ENCODE measurements around the gene CSK.

CSK gene

DNA sequence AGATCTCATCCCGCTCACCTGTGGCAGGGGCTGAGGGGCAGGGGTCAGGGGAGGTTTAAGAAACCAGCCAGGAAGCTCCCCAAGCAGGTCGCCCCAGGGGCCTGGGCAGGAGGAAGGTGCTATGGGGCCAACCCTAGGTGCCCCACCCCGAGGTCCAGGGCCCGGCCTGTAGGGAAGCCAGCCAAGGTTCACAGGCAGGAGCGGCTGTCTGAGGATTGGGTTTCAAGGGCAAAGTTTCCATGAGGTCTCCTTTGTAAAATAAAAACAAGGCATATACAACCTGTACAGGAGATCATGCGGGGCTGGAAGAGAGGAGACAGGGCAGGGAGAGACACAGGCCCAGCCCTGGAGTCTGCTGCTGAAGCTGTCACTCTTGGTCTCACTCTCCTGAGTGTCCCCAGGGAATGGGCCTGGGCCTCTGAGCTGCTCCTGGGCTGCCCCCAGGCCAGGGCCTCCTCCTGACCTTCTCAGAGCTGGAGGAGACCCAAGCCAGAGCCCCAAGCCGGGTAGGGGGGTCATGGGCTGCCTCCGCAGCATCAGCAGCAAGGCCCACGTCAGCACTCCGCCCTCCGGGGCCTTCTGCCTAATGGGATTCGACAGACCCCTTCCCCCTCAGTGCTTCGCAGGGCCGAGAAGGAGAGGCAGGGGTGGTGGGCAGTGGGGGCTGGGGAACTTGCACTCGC, 50.1 kb downstream of the CSK start:
- DNase-seq (ENCODE audit: low read depth): no peak
- H3K4me3 ChIP-seq (ENCODE audit: low read depth, low read length): no peak overlapping the region
- TF ChIP-seq, protein P1, sequence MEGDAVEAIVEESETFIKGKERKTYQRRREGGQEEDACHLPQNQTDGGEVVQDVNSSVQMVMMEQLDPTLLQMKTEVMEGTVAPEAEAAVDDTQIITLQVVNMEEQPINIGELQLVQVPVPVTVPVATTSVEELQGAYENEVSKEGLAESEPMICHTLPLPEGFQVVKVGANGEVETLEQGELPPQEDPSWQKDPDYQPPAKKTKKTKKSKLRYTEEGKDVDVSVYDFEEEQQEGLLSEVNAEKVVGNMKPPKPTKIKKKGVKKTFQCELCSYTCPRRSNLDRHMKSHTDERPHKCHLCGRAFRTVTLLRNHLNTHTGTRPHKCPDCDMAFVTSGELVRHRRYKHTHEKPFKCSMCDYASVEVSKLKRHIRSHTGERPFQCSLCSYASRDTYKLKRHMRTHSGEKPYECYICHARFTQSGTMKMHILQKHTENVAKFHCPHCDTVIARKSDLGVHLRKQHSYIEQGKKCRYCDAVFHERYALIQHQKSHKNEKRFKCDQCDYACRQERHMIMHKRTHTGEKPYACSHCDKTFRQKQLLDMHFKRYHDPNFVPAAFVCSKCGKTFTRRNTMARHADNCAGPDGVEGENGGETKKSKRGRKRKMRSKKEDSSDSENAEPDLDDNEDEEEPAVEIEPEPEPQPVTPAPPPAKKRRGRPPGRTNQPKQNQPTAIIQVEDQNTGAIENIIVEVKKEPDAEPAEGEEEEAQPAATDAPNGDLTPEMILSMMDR (IDR thresholded peaks at IDR 0.05; ENCODE audit: control insufficient read depth, extremely low read depth, insufficient read depth): no peak

DNA sequence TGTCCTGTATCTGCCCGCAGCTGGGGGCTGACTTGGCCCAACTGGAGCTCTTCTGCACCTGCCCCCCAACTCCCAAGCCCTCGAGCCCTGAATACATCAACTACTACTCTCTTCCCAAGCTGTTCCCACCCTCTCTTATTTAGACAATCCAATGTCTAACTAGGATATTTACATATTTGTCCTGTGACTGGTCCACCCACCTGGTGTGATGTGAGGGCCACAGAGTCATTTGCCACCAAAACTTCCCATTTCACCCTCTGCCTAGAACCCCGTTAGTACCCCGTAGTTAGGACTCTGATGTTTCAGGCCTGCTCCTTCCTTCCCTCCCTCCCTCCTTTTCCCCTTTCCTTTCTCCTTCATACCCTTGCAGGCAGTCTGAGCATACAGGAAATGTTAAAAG, 50.9 kb downstream of the CSK start:
- TF ChIP-seq, protein P1 (IDR thresholded peaks at IDR 0.05; ENCODE audit: control insufficient read depth, extremely low read depth, insufficient read depth): no peak
- H3K4me3 ChIP-seq (ENCODE audit: low read depth, low read length): no peak overlapping the region
- no peak for DNase-seq (ENCODE audit: low read depth)

DNA sequence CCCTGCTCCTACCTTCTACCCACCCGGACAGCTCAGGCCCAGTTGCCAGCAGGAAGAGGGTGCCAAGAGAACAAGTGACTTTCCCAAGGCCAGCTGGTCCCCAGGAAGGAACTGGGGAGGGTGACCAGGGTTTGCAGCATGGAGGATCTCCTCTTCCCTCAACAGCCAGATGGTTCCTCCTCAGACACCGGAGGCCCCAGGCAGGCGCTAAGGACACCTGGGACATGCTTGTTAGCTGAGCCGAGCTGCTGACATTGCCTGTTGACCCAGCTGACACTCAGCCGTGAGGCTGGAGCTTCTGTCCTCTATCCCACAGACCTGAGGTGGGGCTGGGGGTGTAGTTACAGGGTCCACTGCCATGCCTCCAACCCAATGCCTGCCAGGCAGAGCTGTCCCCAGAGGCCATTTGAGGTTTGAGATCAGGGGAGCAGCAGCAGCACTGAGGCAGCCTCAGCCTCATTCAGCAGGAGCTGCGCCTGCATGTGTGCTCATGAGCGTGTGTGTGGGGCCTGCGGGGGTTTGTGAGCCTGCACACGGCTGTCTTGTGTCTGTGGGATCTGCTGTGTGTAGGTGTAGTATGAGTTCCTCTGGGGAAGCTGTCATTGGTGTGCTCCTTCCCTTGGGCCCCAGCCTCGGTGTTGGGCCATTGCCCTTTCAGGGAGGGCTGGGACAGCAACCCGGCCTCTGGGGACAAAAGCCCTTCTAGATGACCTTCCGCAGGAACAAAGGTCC, 51.7 kb downstream of the CSK start:
- DNase-seq (ENCODE audit: low read depth): no peak

DNA sequence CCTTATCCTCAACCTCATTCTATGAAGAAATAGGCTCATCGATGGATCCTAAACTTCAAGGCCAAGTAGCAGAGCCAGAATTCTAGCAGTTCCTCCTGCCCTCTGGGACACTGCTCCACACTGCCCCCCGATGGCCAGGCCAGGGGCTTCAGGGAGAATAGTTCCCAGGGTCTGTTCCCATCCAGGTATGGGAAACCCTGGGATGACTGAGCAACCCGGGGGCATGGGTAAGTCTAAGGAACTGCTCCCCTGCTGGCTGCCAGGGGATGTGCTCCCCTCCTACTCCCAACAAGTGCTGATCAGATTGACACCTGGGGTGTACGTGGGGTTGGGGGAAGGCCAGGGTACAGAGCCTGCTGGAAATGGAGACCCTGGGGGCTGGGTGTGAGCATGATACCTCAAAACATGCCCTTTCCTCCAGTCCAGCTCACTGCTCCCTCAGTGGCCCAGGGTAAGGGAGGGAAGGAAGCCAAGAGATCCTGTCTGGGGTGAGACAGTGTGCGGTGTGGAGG, 53.5 kb downstream of the CSK start:
- TF ChIP-seq, protein P1 (IDR thresholded peaks at IDR 0.05; ENCODE audit: control insufficient read depth, extremely low read depth, insufficient read depth): peak; percentile 86
- no peak overlapping the region for H3K4me3 ChIP-seq (ENCODE audit: low read depth, low read length)
- DNase-seq (ENCODE audit: low read depth): no peak

More for the DNA sequence above, 51.7 kb downstream of the CSK start:
- no peak overlapping the region for H3K4me3 ChIP-seq (ENCODE audit: low read depth, low read length)
- TF ChIP-seq, protein P1 (IDR thresholded peaks at IDR 0.05; ENCODE audit: control insufficient read depth, extremely low read depth, insufficient read depth): no peak

DNA sequence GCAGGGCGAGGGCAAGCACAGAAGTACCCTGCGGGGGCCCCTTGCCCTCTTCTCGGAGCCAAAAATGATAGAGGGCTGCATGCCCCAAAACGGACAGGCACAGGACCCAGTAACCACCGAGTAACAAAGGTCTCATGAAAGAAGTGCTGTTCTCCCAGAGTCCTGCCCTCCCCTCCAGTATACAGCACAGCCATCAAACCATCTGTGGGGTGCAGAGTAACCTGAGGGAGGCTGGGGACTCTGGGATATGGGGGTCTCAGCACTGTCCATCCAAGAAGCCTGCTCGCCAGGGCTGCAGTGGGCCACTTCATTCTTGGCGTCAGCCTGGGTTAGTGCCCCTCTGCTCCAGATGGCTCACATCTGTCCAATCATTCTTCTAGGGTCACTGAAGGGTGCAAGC, 55.0 kb downstream of the CSK start:
- no peak for DNase-seq (ENCODE audit: low read depth)
- TF ChIP-seq, protein P1 (IDR thresholded peaks at IDR 0.05; ENCODE audit: control insufficient read depth, extremely low read depth, insufficient read depth): no peak

DNA sequence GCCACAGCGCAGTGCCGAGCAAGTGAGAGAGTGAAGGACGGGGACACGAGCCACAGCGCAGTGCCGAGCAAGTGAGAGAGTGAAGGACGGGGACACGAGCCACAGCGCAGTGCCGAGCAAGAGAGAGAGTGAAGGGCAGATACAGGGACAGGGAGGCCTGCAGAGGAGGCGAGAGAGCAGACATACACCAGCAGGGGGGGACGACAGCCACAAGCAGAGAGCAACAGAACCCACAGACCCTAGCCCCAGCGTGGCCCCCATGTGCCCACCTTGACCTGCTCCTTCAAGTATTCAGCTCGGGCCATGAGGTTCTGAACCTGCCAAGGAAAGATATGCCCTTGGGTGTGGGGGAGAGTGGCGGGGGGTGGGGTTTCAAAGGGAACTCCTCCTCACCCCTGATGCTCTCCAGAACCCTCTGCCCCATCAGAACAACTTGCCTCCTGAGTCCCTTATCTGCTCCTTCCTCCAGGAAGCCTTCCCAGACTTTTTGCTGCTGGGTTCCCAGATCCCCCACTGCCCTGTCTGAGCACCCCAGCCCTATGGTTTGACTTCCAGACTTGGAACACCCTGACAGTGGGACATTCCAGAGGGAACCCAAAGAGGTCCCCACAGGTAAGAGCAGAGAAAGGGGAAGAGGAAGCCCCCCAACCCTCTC, 55.7 kb downstream of the CSK start:
- no peak overlapping the region for H3K4me3 ChIP-seq (ENCODE audit: low read depth, low read length)
- TF ChIP-seq, protein P1 (IDR thresholded peaks at IDR 0.05; ENCODE audit: control insufficient read depth, extremely low read depth, insufficient read depth): no peak
- no peak for DNase-seq (ENCODE audit: low read depth)

More for the DNA sequence above, 55.0 kb downstream of the CSK start:
- no peak overlapping the region for H3K4me3 ChIP-seq (ENCODE audit: low read depth, low read length)
